ENCODE data around the gene COX17. TPM values are rescaled to one million over a fixed set of nuclear protein-coding genes. Genes with fewer than 3 reads are reported as not detected.

The COX17 gene
- total and polyA plus RNA-seq, 9 of the 15 experiments (the other 6 are each of a cell fraction or from before 2014, with no cell fraction given) = 29.1 to 167 (median 60.6) TPM

DNA sequence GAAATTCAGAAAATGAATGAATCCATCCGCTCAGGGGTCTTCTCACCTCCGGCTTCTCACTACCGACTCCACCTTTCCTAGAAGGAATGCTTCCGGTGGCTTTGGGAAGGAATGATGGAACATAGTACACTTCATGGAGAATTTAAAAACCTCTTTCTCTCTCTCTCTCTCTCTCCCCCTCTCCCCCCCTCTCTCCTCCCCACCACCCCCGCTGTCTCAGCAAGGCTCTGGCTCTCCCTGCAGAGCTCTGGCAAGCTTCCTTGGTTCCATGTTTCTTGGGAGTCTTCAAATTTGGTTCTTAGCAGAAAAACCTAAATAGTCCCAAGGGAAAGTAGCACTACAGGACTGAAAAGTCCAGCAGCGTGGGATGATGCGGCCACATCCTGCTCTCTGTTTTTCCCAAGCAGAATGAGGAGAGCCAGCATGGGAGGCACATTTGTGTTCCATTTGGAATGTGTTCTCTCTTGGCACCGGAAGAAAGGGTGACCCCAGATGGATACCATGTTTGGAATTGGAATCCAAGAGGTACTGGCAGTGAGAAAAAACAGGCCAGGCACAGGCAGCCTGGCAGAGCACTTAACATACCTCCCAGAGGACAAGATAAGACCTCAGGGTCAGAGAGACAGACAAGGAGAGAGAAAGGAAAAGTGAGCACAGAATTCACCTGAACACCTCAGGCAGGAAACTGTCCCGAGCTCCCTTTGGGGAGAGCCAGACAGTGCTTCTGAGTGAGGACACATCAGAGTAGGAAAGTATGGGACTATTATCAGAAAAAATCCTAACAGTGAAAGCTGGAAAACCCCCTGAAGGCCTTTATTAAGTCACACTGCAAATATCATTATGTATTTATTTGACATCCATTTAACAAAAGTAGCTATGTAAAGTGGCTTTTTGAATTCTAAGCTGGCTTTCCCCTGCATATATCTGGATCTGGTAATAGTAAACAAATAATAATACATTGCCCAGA is 16.4 kb downstream of the COX17 start, which contains the start of gene POPDC2:
POPDC2 (minus strand) TSS at position 116 of the 967 bp plus-strand sequence. CDS start 166 bp downstream, outside the sequence.
- 90% methylated on average over 5 of the region's 9 CpGs for WGBS (ENCODE audit: insufficient coverage, low coverage, missing lambda C conversion rate)
- no peaks in the 10 kb centered on the region for H3K36me3 ChIP-seq (ENCODE audit: control insufficient read depth, insufficient read depth, low read length)
- H3K9ac ChIP-seq (ENCODE audit: insufficient read depth in 1 of 2, low read depth in 2 of 2, low read length in 2 of 2) = no peak within 1 kb of the TSS
- no peak within 1 kb of the TSS for H3K27ac ChIP-seq (ENCODE audit: extremely low read depth, low read depth, low read length)
- H2AFZ ChIP-seq (ENCODE audit: low read depth, low read length) = no peak within 1 kb of the TSS
- ChIA-PET POLR2A (interaction anchor here (1.1 to 1.2 kb wide), 3 partner anchors 14 to 16 kb away, joined by 3 read pairs; partner anchors contain the start of gene COX17), CTCF (ENCODE audit: low intra/inter-chr PET ratio) (no interaction called here)
- no peaks in the 10 kb centered on the region for H4K20me1 ChIP-seq (replicated peaks; ENCODE audit: control insufficient read depth, insufficient read depth, low read length)
- no peak for DNase-seq (ENCODE audit: extremely low read depth in 1 of 4, low spot score in 3 of 4)
- no peak within 1 kb of the TSS for H3K4me3 ChIP-seq
- no TSS peak for BruUV-seq (replicated peaks)
- H3K4me1 ChIP-seq (replicated peaks in 1 of 2; ENCODE audit: control insufficient read depth in 2 of 2, insufficient read depth in 2 of 2, low read length in 2 of 2) = peaks cover 0 to 22% of the 10 kb centered on the region in 2 experiments; a peak in 4 of 5 replicates
- no peaks in the 10 kb centered on the region for H3K9me1 ChIP-seq (ENCODE audit: control insufficient read depth, insufficient read depth, low read length)
- no peaks in the 10 kb centered on the region for H3K27me3 ChIP-seq (ENCODE audit: control insufficient read depth in 2 of 2, insufficient read depth in 2 of 2, low read length in 2 of 2)
- H3K9me3 ChIP-seq (replicated peaks; ENCODE audit: control insufficient read depth, insufficient read depth, low read depth, low read length) = no peaks in the 10 kb centered on the region
- no peak within 1 kb of the TSS for H3K4me2 ChIP-seq (ENCODE audit: insufficient read depth, low read length)
- TF ChIP-seq ETV1 (tag; conservative IDR thresholded peaks at IDR 0.05; ENCODE audit: low read depth) = no peak
- TF ChIP-seq, protein P1, sequence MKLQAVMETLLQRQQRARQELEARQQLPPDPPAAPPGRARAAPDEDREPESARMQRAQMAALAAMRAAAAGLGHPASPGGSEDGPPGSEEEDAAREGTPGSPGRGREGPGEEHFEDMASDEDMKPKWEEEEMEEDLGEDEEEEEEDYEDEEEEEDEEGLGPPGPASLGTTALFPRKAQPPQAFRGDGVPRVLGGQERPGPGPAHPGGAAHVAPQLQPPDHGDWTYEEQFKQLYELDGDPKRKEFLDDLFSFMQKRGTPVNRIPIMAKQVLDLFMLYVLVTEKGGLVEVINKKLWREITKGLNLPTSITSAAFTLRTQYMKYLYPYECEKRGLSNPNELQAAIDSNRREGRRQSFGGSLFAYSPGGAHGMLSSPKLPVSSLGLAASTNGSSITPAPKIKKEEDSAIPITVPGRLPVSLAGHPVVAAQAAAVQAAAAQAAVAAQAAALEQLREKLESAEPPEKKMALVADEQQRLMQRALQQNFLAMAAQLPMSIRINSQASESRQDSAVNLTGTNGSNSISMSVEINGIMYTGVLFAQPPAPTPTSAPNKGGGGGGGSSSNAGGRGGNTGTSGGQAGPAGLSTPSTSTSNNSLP (IDR thresholded peaks at IDR 0.05; ENCODE audit: borderline replicate concordance, low read depth, low read length) = no peak
- TF ChIP-seq, protein P2, sequence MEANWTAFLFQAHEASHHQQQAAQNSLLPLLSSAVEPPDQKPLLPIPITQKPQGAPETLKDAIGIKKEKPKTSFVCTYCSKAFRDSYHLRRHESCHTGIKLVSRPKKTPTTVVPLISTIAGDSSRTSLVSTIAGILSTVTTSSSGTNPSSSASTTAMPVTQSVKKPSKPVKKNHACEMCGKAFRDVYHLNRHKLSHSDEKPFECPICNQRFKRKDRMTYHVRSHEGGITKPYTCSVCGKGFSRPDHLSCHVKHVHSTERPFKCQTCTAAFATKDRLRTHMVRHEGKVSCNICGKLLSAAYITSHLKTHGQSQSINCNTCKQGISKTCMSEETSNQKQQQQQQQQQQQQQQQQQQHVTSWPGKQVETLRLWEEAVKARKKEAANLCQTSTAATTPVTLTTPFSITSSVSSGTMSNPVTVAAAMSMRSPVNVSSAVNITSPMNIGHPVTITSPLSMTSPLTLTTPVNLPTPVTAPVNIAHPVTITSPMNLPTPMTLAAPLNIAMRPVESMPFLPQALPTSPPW (CRISPR knock-in tag; IDR thresholded peaks at IDR 0.05) = peak; percentile 48; the same call in 1 of the 2 replicates
- no peak for TF ChIP-seq SIN3B (IDR thresholded peaks at IDR 0.05; ENCODE audit: low read depth)
- no peaks in the 10 kb centered on the region for H3K79me2 ChIP-seq (ENCODE audit: control insufficient read depth, insufficient read depth, low read length)
- in situ Hi-C loops (cut with MboI) = no loop called here
- intact Hi-C loops (cut with micrococcal nuclease) = no loop called here
- ATAC-seq = no peak
- FAIRE-seq = no peak
